Fibroblast of lung (primary cell): ENCODE data around the gene OSMR.

Experiments
- EZH2 ChIP-seq: IDR thresholded peaks from 2 replicates; pipeline ENCODE4 v1.5.1; 2012; ENCODE audit warnings: low read length, control low read depth, mild to moderate bottlenecking; ENCODE audit errors: missing control alignments
- TF ChIP-seq, protein P1 (sequence below), 2 donors: IDR thresholded peaks in 1 of 2; conservative IDR thresholded peaks in 1 of 2; 1 replicate in 1 of 2; 2 replicates in 1 of 2; pipeline ENCODE4 v1.5.1; 2011 to 2012; ENCODE audit warnings: low read length in 2 of 2, control low read depth in 1 of 2, inconsistent platforms in 1 of 2, low read depth in 1 of 2, mild to moderate bottlenecking in 1 of 2

DNA sequence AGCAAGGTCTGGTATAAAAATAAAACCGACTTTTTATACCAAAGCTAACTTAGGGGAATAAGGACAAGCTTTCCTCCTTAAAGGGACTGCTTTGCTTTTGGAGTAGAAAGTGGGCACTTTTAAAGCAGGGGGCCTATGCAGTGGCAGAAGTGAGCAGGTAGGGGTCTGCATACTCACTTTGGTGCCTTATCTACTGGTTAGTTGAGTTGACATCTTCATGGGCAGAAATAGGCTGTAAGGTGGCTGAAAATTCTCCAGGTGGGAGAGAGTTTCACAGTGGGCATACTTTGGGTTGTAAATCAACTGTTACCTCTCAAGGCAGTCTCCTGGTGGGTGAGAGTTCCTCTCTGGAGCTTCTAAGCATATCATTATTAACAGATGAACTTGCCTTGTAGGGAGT, 24.8 kb downstream of the OSMR start:
- TF ChIP-seq, protein P1, sequence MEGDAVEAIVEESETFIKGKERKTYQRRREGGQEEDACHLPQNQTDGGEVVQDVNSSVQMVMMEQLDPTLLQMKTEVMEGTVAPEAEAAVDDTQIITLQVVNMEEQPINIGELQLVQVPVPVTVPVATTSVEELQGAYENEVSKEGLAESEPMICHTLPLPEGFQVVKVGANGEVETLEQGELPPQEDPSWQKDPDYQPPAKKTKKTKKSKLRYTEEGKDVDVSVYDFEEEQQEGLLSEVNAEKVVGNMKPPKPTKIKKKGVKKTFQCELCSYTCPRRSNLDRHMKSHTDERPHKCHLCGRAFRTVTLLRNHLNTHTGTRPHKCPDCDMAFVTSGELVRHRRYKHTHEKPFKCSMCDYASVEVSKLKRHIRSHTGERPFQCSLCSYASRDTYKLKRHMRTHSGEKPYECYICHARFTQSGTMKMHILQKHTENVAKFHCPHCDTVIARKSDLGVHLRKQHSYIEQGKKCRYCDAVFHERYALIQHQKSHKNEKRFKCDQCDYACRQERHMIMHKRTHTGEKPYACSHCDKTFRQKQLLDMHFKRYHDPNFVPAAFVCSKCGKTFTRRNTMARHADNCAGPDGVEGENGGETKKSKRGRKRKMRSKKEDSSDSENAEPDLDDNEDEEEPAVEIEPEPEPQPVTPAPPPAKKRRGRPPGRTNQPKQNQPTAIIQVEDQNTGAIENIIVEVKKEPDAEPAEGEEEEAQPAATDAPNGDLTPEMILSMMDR (conservative IDR thresholded peaks at IDR 0.05 in 1 of 2, IDR thresholded peaks at IDR 0.05 in 1 of 2; ENCODE audit: low read depth in 1 of 2, low read length in 2 of 2): no peak
- no peak for TF ChIP-seq EZH2
